Vagina (tissue), 2 donors: ENCODE results near the gene KCNC2.

Experiments
- CTCF ChIP-seq, 3 experiments: fragments of 450-650 bp in 2 of 3; fragments of 200-600 bp in 1 of 3; sonication (generic) in 1 of 3; IDR thresholded peaks; one replicate each; pipeline ENCODE4 v1.5.1; 2017 to 2019; ENCODE audit warnings: antibody characterized with exemption in 3 of 3, mild to moderate bottlenecking in 2 of 3, moderate library complexity in 2 of 3
- POLR2A ChIP-seq, 2 donors: fragments of 450-650 bp; IDR thresholded peaks; one replicate each; pipeline ENCODE4 v1.6.1; 2017; ENCODE audit warnings: antibody characterized with exemption in 2 of 2, mild to moderate bottlenecking in 2 of 2, moderate library complexity in 2 of 2
- POLR2AphosphoS5 ChIP-seq, 2 donors: sonication (generic); formaldehyde crosslinking; IDR thresholded peaks; one replicate each; pipeline ENCODE4 v1.9.0; 2017; ENCODE audit warnings: antibody characterized with exemption in 2 of 2, mild to moderate bottlenecking in 2 of 2, low read depth in 1 of 2; ENCODE audit not compliant: insufficient read depth in 1 of 2

GRCh38 chr12:75101781-75102180 is 107.9 kb downstream of the KCNC2 start:
- TF ChIP-seq POLR2A (IDR thresholded peaks at IDR 0.05) = no peak
- no peak for TF ChIP-seq CTCF (IDR thresholded peaks at IDR 0.05)
- no peak for TF ChIP-seq POLR2AphosphoS5 (IDR thresholded peaks at IDR 0.05; ENCODE audit: insufficient read depth in 1 of 2, low read depth in 1 of 2)
